Neuronal stem cell (in vitro differentiated cells): ENCODE results near the gene AKAP7.

Experiments used
- DNase-seq: peaks from one replicate; pipeline ENCODE4 v3.0.0-alpha.2; 2013; ENCODE audit warnings: low spot score
- H2AFZ ChIP-seq: one replicate; pipeline ENCODE4 v1.6.1; 2013; ENCODE audit warnings: mild to moderate bottlenecking, low read length, inconsistent platforms
- H2AK5ac ChIP-seq: 2 replicates; pipeline ENCODE4 v1.6.1; 2013; ENCODE audit warnings: low read depth, mild to moderate bottlenecking, inconsistent platforms, low read length, moderate library complexity, mixed read lengths
- H2BK120ac ChIP-seq: 2 replicates; pipeline ENCODE4 v1.6.1; 2013; ENCODE audit warnings: low read depth, mild to moderate bottlenecking, inconsistent platforms, low read length, moderate library complexity, mixed read lengths
- H2BK12ac ChIP-seq: one replicate; pipeline ENCODE4 v1.6.1; 2013; ENCODE audit warnings: low read length, inconsistent platforms
- H2BK15ac ChIP-seq: 2 replicates; pipeline ENCODE4 v1.6.1; 2013; ENCODE audit warnings: mild to moderate bottlenecking, low read length, inconsistent platforms, mixed read lengths
- H2BK5ac ChIP-seq: one replicate; pipeline ENCODE4 v1.6.1; 2013; ENCODE audit warnings: inconsistent platforms, mild to moderate bottlenecking, low read length, moderate library complexity
- H3K14ac ChIP-seq: one replicate; pipeline ENCODE4 v1.6.1; 2013; ENCODE audit warnings: low read length, inconsistent platforms
- H3K18ac ChIP-seq: 2 replicates; pipeline ENCODE4 v1.6.1; 2013; ENCODE audit warnings: low read length, inconsistent platforms
- H3K23ac ChIP-seq: 2 replicates; pipeline ENCODE4 v1.6.1; 2013; ENCODE audit warnings: low read depth, mild to moderate bottlenecking, mixed read lengths, low read length, inconsistent platforms; ENCODE audit not compliant: poor library complexity
- H3K27ac ChIP-seq: replicated peaks from 3 replicates; pipeline ENCODE4 v1.5.1; 2013; ENCODE audit warnings: low read length, inconsistent platforms
- H3K27me3 ChIP-seq, 3 experiments: 2 replicates each; pipeline ENCODE4 v1.6.1; 2013; ENCODE audit warnings: low read length in 3 of 3, mild to moderate bottlenecking in 2 of 3, inconsistent platforms in 1 of 3, low read depth in 1 of 3, mixed read lengths in 1 of 3, moderate library complexity in 1 of 3; ENCODE audit not compliant: control insufficient read depth in 3 of 3, insufficient read depth in 3 of 3
- H3K36me3 ChIP-seq, 2 donors: replicated peaks in 1 of 2; 2 replicates each; pipeline ENCODE4 v1.6.1; 2013; ENCODE audit warnings: low read length in 2 of 2; ENCODE audit not compliant: control insufficient read depth in 2 of 2, insufficient read depth in 2 of 2
- H3K4ac ChIP-seq: 2 replicates; pipeline ENCODE4 v1.6.1; 2013; ENCODE audit warnings: inconsistent platforms, mild to moderate bottlenecking, low read length, moderate library complexity
- H3K4me1 ChIP-seq, 2 donors: 1 replicate in 1 of 2; 2 replicates in 1 of 2; pipeline ENCODE4 v1.6.1; 2013; ENCODE audit warnings: low read length in 2 of 2, low read depth in 1 of 2; ENCODE audit not compliant: control insufficient read depth in 2 of 2, insufficient read depth in 1 of 2
- H3K4me2 ChIP-seq: one replicate; pipeline ENCODE4 v1.6.1; 2013; ENCODE audit warnings: mild to moderate bottlenecking, low read length, inconsistent platforms; ENCODE audit not compliant: insufficient read depth, poor library complexity, severe bottlenecking
- H3K4me3 ChIP-seq, 2 donors: 2 replicates each; pipeline ENCODE4 v1.5.1; 2013; ENCODE audit warnings: low read length in 2 of 2, mild to moderate bottlenecking in 2 of 2, inconsistent platforms in 1 of 2, moderate library complexity in 1 of 2
- H3K79me1 ChIP-seq: one replicate; pipeline ENCODE4 v1.6.1; 2013; ENCODE audit warnings: low read depth, mild to moderate bottlenecking, inconsistent platforms, low read length, moderate library complexity
- H3K9ac ChIP-seq: one replicate; pipeline ENCODE4 v1.6.1; 2013; ENCODE audit warnings: mild to moderate bottlenecking, low read depth, low read length, inconsistent platforms; ENCODE audit not compliant: poor library complexity
- H3K9me3 ChIP-seq, 2 donors: replicated peaks in 1 of 2; 2 replicates each; pipeline versions ENCODE3 to v1.6.1; 2013; ENCODE audit warnings: low read length in 2 of 2, mild to moderate bottlenecking in 2 of 2, inconsistent platforms in 1 of 2, low read depth in 1 of 2, mixed read lengths in 1 of 2, moderate library complexity in 1 of 2; ENCODE audit not compliant: control insufficient read depth in 2 of 2, insufficient read depth in 1 of 2
- H4K8ac ChIP-seq: one replicate; pipeline ENCODE4 v1.6.1; 2013; ENCODE audit warnings: low read depth, mild to moderate bottlenecking, inconsistent platforms, low read length, moderate library complexity
- H4K91ac ChIP-seq: one replicate; pipeline ENCODE4 v1.6.1; 2013; ENCODE audit warnings: low read length, low read depth, mild to moderate bottlenecking, inconsistent platforms; ENCODE audit not compliant: poor library complexity
- WGBS, 2 donors: extraction: QIAGEN DNeasy Blood & Tissue Kit; methylation state at CpG; one replicate each; pipeline ENCODE4 v1.1.7; 2013; ENCODE audit warnings: missing lambda C conversion rate in 2 of 2, mixed read lengths in 1 of 2; ENCODE audit not compliant: insufficient read length in 2 of 2, insufficient replicate concordance in 1 of 2; ENCODE audit errors: extremely low coverage in 2 of 2; 5-methylcytosine and 5-hydroxymethylcytosine counted together

AKAP7 gene

DNA sequence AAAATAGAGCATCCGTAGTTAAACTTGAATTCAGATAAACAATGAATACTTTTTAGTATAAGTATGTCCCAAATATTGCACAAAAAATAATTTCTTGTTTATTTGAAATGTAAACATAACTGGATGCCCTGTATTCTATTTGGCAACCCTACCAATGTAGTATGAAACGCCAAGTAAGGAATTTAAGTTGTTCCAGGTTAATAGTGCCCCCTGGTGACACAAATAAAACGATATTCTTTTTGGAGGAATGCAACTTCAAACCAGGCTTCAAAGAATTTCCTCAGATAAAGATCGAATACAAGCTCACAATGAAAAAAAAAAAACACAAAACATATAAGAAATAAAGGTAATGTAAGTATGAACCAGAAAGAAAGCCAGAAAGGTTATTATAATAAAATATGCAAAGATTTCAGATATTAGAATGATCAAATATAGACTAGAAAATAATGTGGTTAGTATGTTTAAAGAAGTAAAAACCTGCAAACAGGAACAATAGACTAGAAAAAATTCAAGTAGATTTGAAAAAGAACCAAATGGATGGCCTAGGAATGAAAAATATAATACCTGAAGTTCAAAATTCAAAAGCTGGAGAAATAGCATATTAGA lies 18.4 kb upstream of the AKAP7 start:
- H3K18ac ChIP-seq: no peak overlapping the region
- H2BK15ac ChIP-seq: no peak overlapping the region
- H2BK120ac ChIP-seq: no peak overlapping the region
- no peaks in the 10 kb centered on the region for H3K4me1 ChIP-seq
- no peak overlapping the region for H3K4me3 ChIP-seq
- no peaks in the 10 kb centered on the region for H3K79me1 ChIP-seq
- no peak overlapping the region for H2BK5ac ChIP-seq
- H2AFZ ChIP-seq: no peak overlapping the region
- H3K9ac ChIP-seq: no peak overlapping the region
- no peaks in the 10 kb centered on the region for H3K36me3 ChIP-seq
- no CpG with 5 or more reads among the region's 4 CpGs for WGBS, 2 donors
- H3K9me3 ChIP-seq: peaks cover 0 to 8% of the 10 kb centered on the region in 2 donors
- H3K27ac ChIP-seq: no peak overlapping the region
- H3K27me3 ChIP-seq: no peaks in the 10 kb centered on the region
- H4K8ac ChIP-seq: no peak overlapping the region
- H3K4ac ChIP-seq: no peak overlapping the region
- DNase-seq: no peak
- H2BK12ac ChIP-seq: no peak overlapping the region
- H4K91ac ChIP-seq: no peak overlapping the region
- H3K4me2 ChIP-seq: no peak overlapping the region
- no peak overlapping the region for H3K14ac ChIP-seq
- no peak overlapping the region for H2AK5ac ChIP-seq
- H3K23ac ChIP-seq: no peak overlapping the region

DNA sequence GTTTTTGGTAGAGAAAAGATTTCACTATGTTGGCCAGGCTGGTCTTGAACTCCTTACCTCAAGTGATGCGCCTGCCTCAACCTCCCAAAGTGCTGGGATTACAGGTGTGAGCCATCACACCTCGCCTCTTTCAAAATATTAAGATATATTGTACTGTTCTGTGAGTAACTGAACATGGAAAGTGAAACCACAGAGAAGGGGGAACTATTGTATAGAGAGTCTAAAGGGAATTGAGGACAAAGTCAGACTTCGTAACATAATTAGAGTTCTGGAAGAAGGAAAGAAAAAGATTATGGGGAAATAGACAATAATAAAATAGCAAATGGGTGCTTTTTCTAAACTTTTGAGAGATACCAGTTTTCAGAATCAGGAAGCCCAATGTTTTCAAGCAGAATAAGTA lies 17.4 kb upstream of the AKAP7 start:
- peaks cover 0 to 8% of the 10 kb centered on the region in 2 donors for H3K9me3 ChIP-seq
- no peak overlapping the region for H3K14ac ChIP-seq
- no peak overlapping the region for H2AK5ac ChIP-seq
- H3K79me1 ChIP-seq: no peaks in the 10 kb centered on the region
- H3K27me3 ChIP-seq: no peaks in the 10 kb centered on the region
- H3K9ac ChIP-seq: no peak overlapping the region
- H3K36me3 ChIP-seq: no peaks in the 10 kb centered on the region
- no peaks in the 10 kb centered on the region for H3K4me1 ChIP-seq
- H3K27ac ChIP-seq: no peak overlapping the region
- H3K4ac ChIP-seq: no peak overlapping the region
- H3K4me3 ChIP-seq: no peak overlapping the region
- H2BK120ac ChIP-seq: no peak overlapping the region
- no peak overlapping the region for H4K8ac ChIP-seq
- H3K4me2 ChIP-seq: no peak overlapping the region
- no peak overlapping the region for H3K18ac ChIP-seq
- DNase-seq: no peak
- H3K23ac ChIP-seq: no peak overlapping the region
- WGBS, 2 donors: no CpG with 5 or more reads among the region's 3 CpGs
- no peak overlapping the region for H2BK12ac ChIP-seq
- no peak overlapping the region for H2AFZ ChIP-seq
- no peak overlapping the region for H2BK5ac ChIP-seq
- no peak overlapping the region for H2BK15ac ChIP-seq
- no peak overlapping the region for H4K91ac ChIP-seq

DNA sequence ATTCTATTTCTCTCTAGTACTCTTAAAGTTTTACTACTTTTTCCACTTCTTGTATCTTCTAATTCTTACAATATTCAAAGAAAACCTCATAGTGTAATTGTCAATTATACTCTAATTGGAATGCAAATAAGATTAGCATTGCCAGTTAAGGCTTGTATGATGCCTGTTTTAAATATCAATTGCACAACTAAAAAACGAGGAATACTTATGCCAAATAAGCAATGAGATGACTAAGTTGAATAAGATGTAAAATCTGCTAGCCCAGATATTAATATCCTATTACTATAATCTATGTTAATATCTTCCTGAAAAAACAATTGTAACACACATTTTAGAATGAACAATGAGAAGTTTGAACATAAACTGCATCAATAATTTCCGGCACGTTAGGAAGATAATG lies 13.3 kb upstream of the AKAP7 start:
- Histone ChIP-seq H3K18ac (no peak overlapping the region), H3K79me1 (no peaks in the 10 kb centered on the region), H3K23ac (no peak overlapping the region), H3K4me2 (no peak overlapping the region), H3K27me3 (no peaks in the 10 kb centered on the region), H2BK120ac (no peak overlapping the region), H2AK5ac (no peak overlapping the region), H3K9ac (no peak overlapping the region), H2BK15ac (no peak overlapping the region), H3K4me1 (no peaks in the 10 kb centered on the region), H3K36me3 (no peaks in the 10 kb centered on the region), H3K4ac (no peak overlapping the region), H2BK5ac (no peak overlapping the region), H3K27ac (no peak overlapping the region), H2AFZ (no peak overlapping the region), H4K8ac (no peak overlapping the region), H3K9me3 (peaks cover 0 to 8% of the 10 kb centered on the region in 2 donors), H2BK12ac (no peak overlapping the region), H3K4me3 (no peak overlapping the region), H3K14ac (no peak overlapping the region), H4K91ac (no peak overlapping the region)
- WGBS, 2 donors: no CpG with 5 or more reads among the region's 3 CpGs
- DNase-seq: no peak

DNA sequence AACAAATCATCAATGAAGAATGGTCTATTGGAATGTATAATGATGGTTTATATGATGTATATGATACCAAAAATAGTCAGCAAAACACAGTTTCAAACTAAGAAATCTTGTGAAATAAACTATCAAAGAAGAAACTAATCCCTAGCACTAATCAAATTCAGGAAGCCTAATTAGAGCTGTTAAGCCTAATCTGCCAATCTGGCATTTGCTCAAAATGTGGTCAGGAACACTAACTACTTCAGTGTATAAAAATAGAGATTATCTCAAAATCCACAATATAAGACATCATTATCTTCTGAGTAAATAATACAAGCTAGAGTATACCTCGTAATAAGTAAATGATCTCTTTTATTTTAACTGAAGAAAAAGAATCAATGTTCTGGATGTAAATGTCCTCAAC lies 12.8 kb upstream of the AKAP7 start:
- Histone ChIP-seq H3K36me3 (no peaks in the 10 kb centered on the region), H2BK15ac (no peak overlapping the region), H2BK120ac (no peak overlapping the region), H3K9me3 (peaks cover 0 to 5% of the 10 kb centered on the region in 2 donors), H3K4me2 (no peak overlapping the region), H3K18ac (no peak overlapping the region), H3K9ac (no peak overlapping the region), H3K79me1 (no peaks in the 10 kb centered on the region), H3K4ac (no peak overlapping the region), H2BK12ac (no peak overlapping the region), H2AK5ac (no peak overlapping the region), H3K4me1 (no peaks in the 10 kb centered on the region), H3K4me3 (no peak overlapping the region), H2BK5ac (no peak overlapping the region), H3K23ac (no peak overlapping the region), H3K14ac (no peak overlapping the region), H4K91ac (no peak overlapping the region), H4K8ac (no peak overlapping the region), H3K27ac (no peak overlapping the region), H3K27me3 (no peaks in the 10 kb centered on the region), H2AFZ (no peak overlapping the region)
- WGBS, 2 donors: no CpG with 5 or more reads among the region's 1 CpG
- DNase-seq: no peak
